Measurements from ENCODE around the gene PIP5K1B.

- TF ChIP-seq POLR2A (IDR thresholded peaks at IDR 0.05) (no peak), CTCF (IDR thresholded peaks at IDR 0.05) (no peak)
These were observed 273.5 kb downstream of the PIP5K1B start for GRCh38 chr9:68978501-68978900.

Data from uterus (tissue), 2 donors.